Measurements from ENCODE around the gene SOX10.

The SOX10 gene

DNA sequence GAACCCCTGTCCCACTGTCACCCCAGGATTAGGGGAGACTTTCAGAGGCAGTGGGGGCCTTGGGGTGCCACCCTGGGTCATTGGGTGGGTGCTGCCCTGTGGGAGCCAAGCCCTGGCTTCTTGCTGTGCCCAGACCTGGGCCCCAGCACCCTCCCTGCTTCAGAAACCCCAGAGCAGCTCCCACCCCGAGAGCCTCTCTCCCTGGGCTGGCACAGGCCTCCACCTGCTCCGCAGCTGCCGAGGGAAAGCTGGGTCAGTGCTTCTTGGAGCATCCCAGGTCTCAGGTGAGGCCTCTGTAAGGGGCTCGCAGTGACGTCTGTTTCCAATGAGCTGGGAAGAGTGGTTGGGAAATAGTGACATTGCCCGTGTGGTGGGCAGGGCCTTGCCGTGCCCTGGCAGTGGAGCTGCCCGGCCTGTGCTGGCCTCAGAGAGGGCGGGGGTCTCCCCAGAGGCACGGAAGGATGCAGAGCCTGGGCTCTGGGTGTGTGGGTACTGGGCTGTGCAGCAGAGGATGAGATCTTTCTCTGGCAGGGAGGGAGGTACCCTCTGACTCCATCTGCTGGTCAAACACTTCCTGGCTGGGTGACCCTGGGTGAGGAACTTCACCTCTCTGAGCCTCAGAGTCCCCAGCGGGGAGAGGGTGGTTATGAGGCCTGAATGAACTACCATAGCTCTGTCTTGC is 53.9 kb downstream of the SOX10 start:
- no peak for DNase-seq (ENCODE audit: low read depth)

DNA sequence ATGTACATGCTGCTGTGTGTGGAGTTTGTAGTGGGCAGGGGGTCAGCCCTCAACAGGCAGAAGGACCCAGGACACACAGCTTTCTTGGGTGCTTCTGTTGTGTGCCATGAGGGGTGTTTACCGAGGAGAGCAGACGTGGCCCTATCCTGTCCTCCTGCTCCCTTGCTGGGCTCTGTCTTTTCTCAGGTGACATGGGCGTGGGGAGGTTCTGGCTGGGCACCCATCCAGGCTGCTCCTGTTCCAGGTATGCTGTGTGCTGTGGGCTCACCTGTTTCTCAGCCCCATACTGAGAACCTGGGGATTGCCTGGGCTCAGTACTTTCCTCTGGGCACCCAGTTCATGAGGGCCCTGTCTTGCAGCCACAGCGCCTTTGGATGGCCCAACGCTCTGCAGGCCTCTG is 55.0 kb downstream of the SOX10 start:
- DNase-seq (ENCODE audit: low read depth) = no peak

DNA sequence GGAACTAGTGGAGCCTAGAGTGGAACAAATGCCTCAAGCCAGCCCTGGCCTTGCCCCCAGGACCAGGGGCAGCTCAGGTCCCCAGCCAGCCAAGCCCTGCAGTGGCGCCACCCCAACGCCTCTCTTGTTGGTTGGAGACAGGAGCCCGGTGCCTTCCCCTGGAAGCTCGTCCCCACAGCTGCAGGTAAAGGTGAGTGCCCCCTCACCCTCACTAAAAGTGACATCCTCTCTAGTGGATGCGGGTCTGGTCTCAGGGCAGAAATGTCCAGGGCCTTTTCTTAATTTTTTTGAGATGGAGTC is 56.8 kb downstream of the SOX10 start:
- no peak for DNase-seq (ENCODE audit: low read depth)

DNA sequence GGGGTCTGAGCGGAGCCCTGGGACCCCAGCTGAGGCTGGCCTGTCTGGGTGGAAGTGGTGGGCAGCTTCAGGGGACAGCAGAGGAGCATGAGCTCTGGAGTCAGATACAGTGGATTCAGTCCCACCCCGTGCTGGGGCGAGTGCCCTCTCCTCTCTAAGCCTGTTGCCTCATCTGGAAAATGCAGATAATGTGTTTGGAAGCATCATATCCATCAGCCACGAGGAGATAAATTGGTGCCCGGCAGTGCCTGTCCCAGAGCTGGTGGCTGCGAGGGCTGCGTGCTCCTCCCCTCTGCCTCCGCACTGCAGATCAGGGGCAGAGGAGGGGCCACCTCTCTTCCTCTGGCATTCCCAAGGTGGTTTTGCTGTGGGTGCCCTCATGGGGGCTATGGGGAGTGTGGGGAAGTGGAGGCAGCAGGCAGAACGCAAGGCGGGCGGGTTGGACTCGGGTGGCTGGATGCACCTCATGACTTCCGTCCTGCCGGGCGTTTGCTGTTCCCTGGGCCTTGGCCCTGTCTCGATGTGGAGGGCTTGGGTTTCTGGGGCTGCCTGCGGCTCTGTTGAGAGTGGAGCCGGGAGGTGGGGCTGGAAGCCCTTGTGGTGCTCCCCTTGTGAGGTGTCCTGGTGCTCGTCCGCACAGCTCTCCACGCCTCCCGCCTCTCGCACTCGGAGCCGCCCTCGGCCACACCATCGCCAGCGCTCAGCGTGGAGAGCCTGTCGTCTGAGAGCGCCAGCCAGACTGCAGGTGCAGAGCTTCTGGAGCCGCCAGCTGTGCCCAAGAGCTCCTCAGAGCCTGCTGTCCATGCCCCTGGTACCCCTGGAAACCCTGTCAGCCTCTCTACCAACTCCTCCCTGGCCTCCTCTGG is 57.4 kb downstream of the SOX10 start:
- DNase-seq (ENCODE audit: low read depth) = no peak

DNA sequence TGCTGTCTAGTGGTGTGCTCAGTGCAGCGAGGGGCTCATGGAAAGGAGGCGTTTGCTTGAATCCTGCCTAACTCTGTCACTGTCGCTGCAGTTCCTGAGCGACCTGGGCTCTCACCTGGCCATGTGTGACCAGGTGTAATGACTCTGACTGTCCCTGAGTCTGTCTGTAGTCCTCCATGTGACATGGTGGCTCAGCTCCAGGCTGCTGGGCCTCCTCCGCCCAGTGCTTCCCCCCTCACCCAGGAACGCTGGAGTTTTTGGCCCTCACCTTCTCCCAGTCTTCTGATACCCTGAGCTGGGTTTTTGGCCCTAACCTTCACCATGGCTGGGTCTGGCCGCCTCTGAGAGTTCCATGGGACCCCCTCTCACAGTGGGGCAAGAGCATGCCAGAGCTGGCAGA is 58.0 kb downstream of the SOX10 start:
- DNase-seq (ENCODE audit: low read depth) = no peak

DNA sequence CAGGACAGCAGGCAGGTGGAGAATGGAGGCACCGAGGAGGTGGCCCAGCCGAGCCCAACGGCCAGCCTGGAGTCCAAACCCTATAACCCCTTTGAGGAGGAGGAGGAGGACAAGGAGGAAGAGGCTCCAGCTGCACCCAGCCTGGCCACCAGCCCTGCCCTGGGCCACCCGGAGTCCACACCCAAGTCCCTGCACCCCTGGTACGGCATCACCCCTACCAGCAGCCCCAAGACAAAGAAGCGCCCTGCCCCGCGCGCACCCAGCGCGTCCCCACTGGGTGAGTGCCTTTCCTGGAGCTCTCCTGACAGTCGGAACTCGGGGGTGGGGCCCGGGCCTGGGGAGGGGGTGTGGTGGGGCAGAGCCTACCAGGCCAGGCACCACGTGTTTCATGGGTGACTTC is 58.6 kb downstream of the SOX10 start:
- no peak for DNase-seq (ENCODE audit: low read depth)

DNA sequence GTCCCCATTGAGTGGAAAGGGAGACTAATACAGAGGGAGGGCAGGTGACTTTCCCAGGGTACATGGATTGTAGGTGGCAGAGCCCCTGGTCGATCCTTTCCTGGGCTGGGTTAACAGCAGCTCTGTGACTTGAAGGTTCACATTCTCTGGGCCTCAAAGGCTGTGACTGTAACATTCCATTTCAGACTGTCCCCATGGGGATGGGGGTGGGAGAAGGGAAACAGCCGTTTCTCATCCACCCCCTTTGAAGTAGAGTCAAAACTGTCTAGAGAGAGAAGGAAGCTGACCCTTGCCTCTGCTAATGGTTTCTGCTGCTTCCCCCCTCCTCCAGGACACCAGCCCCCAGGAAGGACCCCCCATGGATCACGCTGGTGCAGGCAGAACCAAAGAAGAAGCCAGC is 59.0 kb downstream of the SOX10 start:
- no peak for DNase-seq (ENCODE audit: low read depth)

DNA sequence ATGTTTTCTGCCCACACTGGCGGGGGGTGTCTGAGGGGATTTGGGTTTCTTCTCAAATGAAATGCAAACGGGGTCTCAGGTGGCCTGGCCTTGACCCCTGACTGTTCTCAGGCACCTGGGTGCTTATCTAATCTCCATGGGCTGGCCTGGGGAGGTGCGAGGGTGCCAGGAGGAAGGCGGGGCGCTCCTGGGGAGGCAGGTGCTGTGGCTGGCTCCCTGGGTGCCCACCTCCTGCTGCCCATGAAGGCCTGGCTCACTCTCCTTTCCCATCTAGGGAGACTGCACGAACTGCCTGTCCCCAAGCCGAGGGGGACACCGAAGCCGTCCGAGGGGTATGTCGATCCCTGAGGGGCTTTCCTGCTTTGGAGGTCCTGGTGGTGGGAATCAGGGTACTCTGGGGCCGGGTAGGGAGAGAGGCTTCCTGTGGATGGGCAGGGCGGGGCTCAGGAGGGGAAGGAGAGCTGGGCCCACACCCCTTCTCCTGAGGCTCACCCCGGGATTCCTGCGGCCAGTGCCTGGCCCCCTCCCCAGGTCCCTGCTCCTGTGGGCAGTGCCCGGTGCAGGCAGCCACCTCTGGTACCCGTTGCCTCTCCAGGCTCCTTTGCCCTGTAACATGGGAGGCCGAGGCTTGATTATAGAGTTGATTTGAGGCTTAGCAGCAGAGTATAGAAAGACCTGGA is 59.8 kb downstream of the SOX10 start:
- DNase-seq (ENCODE audit: low read depth) = no peak

DNA sequence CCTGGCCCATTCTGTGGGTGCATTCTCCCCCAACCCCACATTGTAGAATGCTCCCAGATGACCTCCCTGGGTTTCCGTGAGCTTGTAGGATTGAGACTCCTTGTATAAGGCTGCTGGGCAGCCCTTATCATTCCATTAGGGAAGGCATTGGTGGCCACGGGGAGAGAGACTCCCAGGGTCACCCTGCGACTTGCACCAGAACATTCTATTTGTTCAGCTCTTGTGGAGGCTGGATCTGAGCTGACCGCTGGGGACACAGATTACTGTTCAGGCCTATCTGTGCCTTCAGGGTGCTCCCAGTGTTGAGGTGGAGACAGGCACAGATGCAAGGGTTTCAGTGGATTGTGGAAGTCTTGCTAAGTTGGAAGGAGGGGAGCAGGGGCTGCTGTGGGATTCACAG is 60.4 kb downstream of the SOX10 start:
- no peak for DNase-seq (ENCODE audit: low read depth)
